K562 (cell line): ENCODE data around the gene SGIP1. TPM values are rescaled to one million over a fixed set of nuclear protein-coding genes. Genes with fewer than 3 reads are reported as not detected.
A peak's percentile ranks its signal among the peaks of the same experiment; 100 is the strongest.

Experiments used
- ATAC-seq: fragments of 200-7000 bp; cut with Tn5 transposase; 3 replicates; pipeline ENCODE4 v1.9.1; 2020; ENCODE audit warnings: moderate library complexity
- BruUV-seq: library from RNA; stranded (reverse); fragments of 400-500 nt; replicated peaks from 2 replicates; lab custom pipeline; 2021; lab: Mats Ljungman, UMichigan
- CTCF ChIA-PET: fragments of 300-600 bp; formaldehyde crosslinking; extraction: SDS; loops from one replicate; lab custom pipeline; 2021; ENCODE audit warnings: low intra/inter-chr PET ratio; lab: Yijun Ruan, JAX
- POLR2A ChIA-PET: fragments of 300-600, 350-650 bp; sonication (Branson Sonifier 250); formaldehyde crosslinking; extraction: SDS; loops from one replicate; lab custom pipeline; 2021; ENCODE audit warnings: antibody characterized with exemption, inconsistent platforms; lab: Yijun Ruan, JAX
- DNase-seq, 4 experiments: peaks; one replicate each; pipeline versions ENCODE4 v3.0.0 to v3.0.0-alpha.2; 2011 to 2018; ENCODE audit warnings: low spot score in 3 of 4, mixed read lengths in 3 of 4; ENCODE audit errors: extremely low read depth in 1 of 4
- FAIRE-seq: peaks from 2 replicates; lab custom pipeline; 2011; peaks lifted over from hg19 to GRCh38; lab: Jason Lieb, UNC
- H2AFZ ChIP-seq: 2 replicates; pipeline ENCODE4 v1.6.0; 2011; ENCODE audit warnings: low read depth, low read length, control low read depth, inconsistent platforms
- H3K27ac ChIP-seq: fragments of 200-600 bp; 3 replicates; pipeline ENCODE4 v1.8.0; 2011; ENCODE audit warnings: low read depth, mild to moderate bottlenecking, control low read depth, inconsistent platforms, low read length, moderate library complexity, mixed read lengths; ENCODE audit errors: extremely low read depth
- H3K27me3 ChIP-seq, 2 experiments: fragments of 300-600 bp in 1 of 2; 2 replicates in 1 of 2; 3 replicates in 1 of 2; pipeline versions ENCODE4 v1.6.0 to v1.8.0; 2011; ENCODE audit warnings: inconsistent platforms in 2 of 2, low read length in 2 of 2, mild to moderate bottlenecking in 1 of 2, mixed read lengths in 1 of 2, moderate library complexity in 1 of 2; ENCODE audit not compliant: control insufficient read depth in 2 of 2, insufficient read depth in 2 of 2
- H3K36me3 ChIP-seq: fragments of 300-600 bp; 3 replicates; pipeline ENCODE4 v1.8.0; 2011; ENCODE audit warnings: mild to moderate bottlenecking, low read length, inconsistent platforms; ENCODE audit not compliant: control insufficient read depth, insufficient read depth
- H3K4me1 ChIP-seq, 2 experiments: fragments of 200-600 bp in 1 of 2; replicated peaks in 1 of 2; 2 replicates in 1 of 2; 3 replicates in 1 of 2; pipeline versions ENCODE4 v1.5.1 to v1.8.0; 2011; ENCODE audit warnings: inconsistent platforms in 2 of 2, low read length in 2 of 2, mild to moderate bottlenecking in 1 of 2, mixed read lengths in 1 of 2, moderate library complexity in 1 of 2; ENCODE audit not compliant: control insufficient read depth in 2 of 2, insufficient read depth in 2 of 2
- H3K4me2 ChIP-seq: 2 replicates; pipeline ENCODE4 v1.6.1; 2011; ENCODE audit warnings: low read length, control low read depth, inconsistent platforms, mixed read lengths; ENCODE audit not compliant: insufficient read depth
- H3K4me3 ChIP-seq: fragments of 200-600 bp; sonication (generic), shearing (Covaris generic); 2 replicates; pipeline ENCODE4 v1.5.1; 2016; ENCODE audit warnings: control low read depth, inconsistent platforms
- H3K79me2 ChIP-seq: fragments of 200-600 bp; 3 replicates; pipeline ENCODE4 v1.8.0; 2011; ENCODE audit warnings: low read length, inconsistent platforms; ENCODE audit not compliant: control insufficient read depth, insufficient read depth
- H3K9ac ChIP-seq, 2 experiments: 2 replicates each; pipeline versions ENCODE4 v1.6.0 to v1.6.1; 2011; ENCODE audit warnings: low read depth in 2 of 2, low read length in 2 of 2, control low read depth in 1 of 2, inconsistent platforms in 1 of 2, mild to moderate bottlenecking in 1 of 2, mixed read lengths in 1 of 2; ENCODE audit not compliant: insufficient read depth in 1 of 2
- H3K9me1 ChIP-seq: one replicate; pipeline ENCODE4 v1.6.0; 2011; ENCODE audit warnings: inconsistent platforms, mild to moderate bottlenecking, low read length, moderate library complexity; ENCODE audit not compliant: control insufficient read depth, insufficient read depth
- H3K9me3 ChIP-seq: replicated peaks from 2 replicates; pipeline ENCODE4 v1.5.1; 2011; ENCODE audit warnings: low read depth, low read length, inconsistent platforms; ENCODE audit not compliant: control insufficient read depth, insufficient read depth
- H4K20me1 ChIP-seq: replicated peaks from 2 replicates; pipeline ENCODE4 v1.6.1; 2011; ENCODE audit warnings: low read length, inconsistent platforms, mixed read lengths; ENCODE audit not compliant: control insufficient read depth, insufficient read depth
- BACH1 ChIP-seq: fragments of 200-800 bp; sonication (Bioruptor generic); IDR thresholded peaks from 2 replicates; pipeline ENCODE4 v1.6.1; 2016; ENCODE audit warnings: missing genetic modification characterization, missing compliant biosample characterization
- STAT5B ChIP-seq: fragments of 250-450 bp; sonication (Bioruptor Pico); IDR thresholded peaks from 2 replicates; pipeline ENCODE4 v1.8.0; 2021; ENCODE audit warnings: mild to moderate bottlenecking, inconsistent platforms
- ZNF589 ChIP-seq: fragments of 200-800 bp; sonication (Bioruptor generic); IDR thresholded peaks from 2 replicates; pipeline ENCODE4 v1.6.1; 2016; ENCODE audit warnings: low read depth, missing genetic modification characterization, missing compliant biosample characterization
- WGBS: fragments of 100-300 bp; shearing (Covaris generic); methylation state at CpG from one replicate; pipeline ENCODE4 v1.1.6; 2016; ENCODE audit warnings: low coverage, mixed read lengths; ENCODE audit not compliant: insufficient coverage; ENCODE audit errors: missing lambda C conversion rate; 5-methylcytosine and 5-hydroxymethylcytosine counted together
- in situ Hi-C: fragments of 300-500 bp; cut with MboI; formaldehyde crosslinking; loops from 4 replicates; pipeline ENCODE4 v1.15.0; 2018; ENCODE audit warnings: inconsistent platforms, mixed read lengths
- intact Hi-C: fragments of 100-400 bp; cut with micrococcal nuclease; formaldehyde crosslinking; loops from 2 replicates; pipeline ENCODE4 v1.14.2; 2022
- polyA plus RNA-seq, 8 experiments: library from polyadenylated mRNA; depleted of rRNA in 4 of 8; stranded (reverse) in 5 of 8; unstranded in 3 of 8; fragments of >200 nt; fragmentation: Nextera tagmentation in 2 of 8; fragmentation: Illumina TruSeq in 1 of 8; extraction: Ambion mirVana in 2 of 8; extraction: Trizol in 1 of 8; gene quantifications; 2 replicates each; pipeline versions ENCODE4 v1.2.1 to v1.2.3, GENCODE V29; 2011 to 2014; ENCODE audit warnings: inconsistent platforms in 1 of 8, missing spikeins in 1 of 8
- total RNA-seq, 7 experiments: library from RNA; depleted of rRNA in 6 of 7; stranded (reverse); fragments of >200 nt in 6 of 7; fragmentation: Illumina TruSeq in 2 of 7; extraction: Trizol in 2 of 7; gene quantifications; 2 replicates each; pipeline versions ENCODE4 v1.2.1 to v1.2.3, GENCODE V29; 2011 to 2021; ENCODE audit warnings: low replicate concordance in 1 of 7
- TF ChIP-seq, protein P1 (sequence below), 2 experiments: fragments of 450-650 bp in 1 of 2; sonication (generic) in 1 of 2; formaldehyde crosslinking in 1 of 2; IDR thresholded peaks in 1 of 2; conservative IDR thresholded peaks in 1 of 2; 2 replicates each; pipeline versions ENCODE4 v1.6.1 to v1.8.1; 2016 to 2023; ENCODE audit warnings: mild to moderate bottlenecking in 2 of 2, moderate library complexity in 2 of 2, inconsistent platforms in 1 of 2, missing genetic modification reagents in 1 of 2

Gene SGIP1
- total and polyA plus RNA-seq, 9 of the 15 experiments (the other 6 are each of a cell fraction or from before 2014, with no cell fraction given): 0.07 to 0.35 TPM; not detected in 7

- H3K9me3 ChIP-seq: no peaks in the 10 kb centered on the region
- POLR2A ChIA-PET: no interaction called here
- intact Hi-C loops (no loop called here), in situ Hi-C loops (no loop called here)
- H3K27me3 ChIP-seq: peaks cover 0 to 10% of the 10 kb centered on the region in 2 experiments; a peak in 3 of 5 replicates
- H3K4me2 ChIP-seq: no peak overlapping the region
- no peak for DNase-seq
- no peaks in the 10 kb centered on the region for H3K4me1 ChIP-seq
- TF ChIP-seq STAT5B (CRISPR knock-in tag) (no peak), BACH1 (tag) (no peak), ZNF589 (CRISPR knock-in tag) (no peak)
- TF ChIP-seq, protein P1, sequence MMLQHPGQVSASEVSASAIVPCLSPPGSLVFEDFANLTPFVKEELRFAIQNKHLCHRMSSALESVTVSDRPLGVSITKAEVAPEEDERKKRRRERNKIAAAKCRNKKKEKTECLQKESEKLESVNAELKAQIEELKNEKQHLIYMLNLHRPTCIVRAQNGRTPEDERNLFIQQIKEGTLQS (IDR thresholded peaks at IDR 0.05): 0 out of 2 replicates have a peak, but pooled peaks have one; percentile 20
- TF ChIP-seq, protein P1 (CRISPR knock-in tag; conservative IDR thresholded peaks at IDR 0.05): no peak
- H2AFZ ChIP-seq: no peak overlapping the region
- BruUV-seq: no TSS peak
- H3K9me1 ChIP-seq: no peaks in the 10 kb centered on the region
- no peak overlapping the region for H3K27ac ChIP-seq
- no peaks in the 10 kb centered on the region for H4K20me1 ChIP-seq
- FAIRE-seq: no peak
- WGBS: under 1% methylated on average over 6 of the region's 6 CpGs
- no peak for ATAC-seq
- no peak overlapping the region for H3K4me3 ChIP-seq
- CTCF ChIA-PET: no interaction called here
- no peak overlapping the region for H3K9ac ChIP-seq
- no peaks in the 10 kb centered on the region for H3K79me2 ChIP-seq
- H3K36me3 ChIP-seq: no peaks in the 10 kb centered on the region
Observed at GRCh38 chr1:66598670-66599069, 64.7 kb downstream of the SGIP1 start.
